NK-92 treated with Interleukin-12 subunit alpha and Interleukin-12 subunit beta, amount 100 ng/mL, for 24 hours (cell line): ENCODE results near the gene CKAP2L.

Source experiments
- DNase-seq: peaks from one replicate; lab custom pipeline; 2025; lab: John Stamatoyannopoulos, UW

CKAP2L gene

GRCh38 chr2:112764071-112765044, at the start of gene CKAP2L:
TSS of gene CKAP2L (minus strand) at chr2:112764609. CDS start at chr2:112764598, 11 bp downstream.
- peak; percentile 98 for DNase-seq

GRCh38 chr2:112813280-112813966, 49.0 kb upstream of the CKAP2L start:
- DNase-seq, result no peak

GRCh38 chr2:112812318-112813267, 48.2 kb upstream of the CKAP2L start:
- DNase-seq, result no peak

DNA sequence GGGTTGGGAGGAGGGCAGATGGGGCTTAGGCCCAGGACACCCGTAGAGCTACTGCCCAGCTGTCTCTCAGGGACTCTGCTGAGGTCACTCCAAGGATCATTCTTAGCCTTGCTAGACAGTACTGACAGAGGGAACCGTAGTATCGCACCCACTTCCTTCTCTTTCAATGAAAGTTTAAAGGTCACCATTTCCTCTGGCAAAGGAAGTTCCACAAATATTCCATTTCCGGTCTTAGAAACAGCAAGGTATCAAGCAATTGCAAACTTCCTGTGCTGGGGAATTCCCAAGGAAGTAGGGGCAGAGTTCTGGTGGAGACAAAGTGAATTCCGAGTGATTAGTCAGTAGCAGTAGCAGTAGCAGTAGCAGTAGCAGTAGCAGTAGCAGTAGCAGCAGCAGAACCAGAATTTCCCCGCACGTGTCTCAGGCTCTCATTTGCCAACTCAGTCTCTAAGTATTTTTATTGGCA, 47.5 kb upstream of the CKAP2L start:
- no peak for DNase-seq

DNA sequence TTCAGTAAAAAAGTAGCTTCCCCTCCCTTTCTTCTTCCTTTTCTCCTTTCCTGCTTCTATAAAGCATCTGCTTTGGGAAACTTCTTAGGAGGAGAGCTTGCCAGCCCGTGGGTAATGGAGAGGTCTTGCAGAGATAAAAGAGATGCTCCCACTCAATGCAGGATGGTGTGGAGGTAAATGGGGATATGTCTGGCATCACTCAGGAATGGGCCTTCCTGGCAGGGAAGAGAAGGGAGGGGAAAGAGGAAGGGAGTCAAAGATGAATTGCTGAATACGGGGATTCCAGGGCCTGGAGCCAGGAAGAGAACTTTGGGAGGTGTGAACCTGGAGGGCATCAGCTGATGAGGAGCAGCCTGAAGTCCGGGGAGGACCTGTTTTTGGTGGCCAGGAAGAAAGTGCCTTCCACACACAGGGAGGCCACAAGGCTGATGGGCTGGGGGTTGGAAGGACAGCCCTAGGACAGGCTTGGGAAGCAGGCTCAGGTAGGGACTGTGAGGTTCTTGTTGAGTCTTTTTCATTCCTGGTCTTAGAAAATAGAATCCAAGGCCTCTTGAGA, 46.9 kb upstream of the CKAP2L start:
- DNase-seq, result no peak

DNA sequence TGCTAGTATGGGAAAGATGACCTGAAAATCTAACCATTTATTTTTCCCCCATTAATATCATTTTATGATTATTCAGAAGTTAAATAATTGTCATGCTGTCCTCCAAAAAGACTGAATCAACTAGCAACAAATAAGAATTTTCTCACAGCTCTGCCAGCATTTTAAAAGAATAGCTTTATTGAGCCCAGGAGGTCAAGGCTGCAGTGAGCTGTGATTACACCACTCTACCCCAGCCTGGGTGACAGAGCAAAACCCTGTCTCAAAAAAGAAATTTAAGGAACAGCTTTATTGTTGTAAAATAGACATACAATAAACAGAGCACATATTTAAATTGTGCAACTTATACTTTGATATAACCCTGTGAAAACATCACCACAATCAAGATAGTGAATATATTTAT, 44.7 kb upstream of the CKAP2L start:
- DNase-seq, result no peak

- DNase-seq, result no peak
Observed at GRCh38 chr2:112807233-112807807, 42.9 kb upstream of the CKAP2L start.

- DNase-seq, result no peak
Observed at GRCh38 chr2:112805542-112805941, 41.1 kb upstream of the CKAP2L start.

- no peak for DNase-seq
Observed at GRCh38 chr2:112803691-112804521, 39.5 kb upstream of the CKAP2L start.

DNA sequence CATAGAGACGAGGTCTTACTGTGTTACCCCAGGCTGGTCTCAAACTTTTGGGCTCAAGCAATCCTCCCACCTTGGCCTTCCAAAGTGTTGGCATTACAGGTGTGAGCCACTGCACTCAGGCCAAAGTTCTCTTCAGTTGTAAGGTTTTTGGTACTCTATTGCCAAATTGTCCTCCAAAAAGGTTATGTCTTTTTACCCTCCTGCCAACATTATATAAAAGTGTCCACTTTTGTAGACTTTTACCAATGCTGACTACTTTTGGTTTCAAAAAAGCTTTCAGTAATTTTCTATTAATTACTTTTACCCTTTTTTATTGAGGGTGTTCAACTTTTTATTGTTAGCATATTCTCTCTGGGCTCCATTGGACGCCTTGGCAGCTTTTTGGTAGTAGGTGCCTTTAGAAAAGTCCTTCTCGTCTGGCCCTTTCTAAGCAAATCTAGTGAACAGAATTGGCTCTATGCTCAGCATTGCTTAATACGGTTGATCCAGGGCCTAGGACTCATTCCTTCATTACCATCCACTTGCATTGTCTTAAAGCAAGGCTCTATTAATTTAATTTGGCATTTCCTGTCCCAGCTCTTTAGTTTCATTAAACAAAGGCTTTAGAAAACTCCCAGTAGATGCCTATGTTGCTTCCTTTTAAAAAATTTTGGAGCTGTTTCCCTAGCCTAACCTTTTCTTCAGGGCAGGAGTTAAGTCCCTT, 36.6 kb upstream of the CKAP2L start:
- no peak for DNase-seq

DNA sequence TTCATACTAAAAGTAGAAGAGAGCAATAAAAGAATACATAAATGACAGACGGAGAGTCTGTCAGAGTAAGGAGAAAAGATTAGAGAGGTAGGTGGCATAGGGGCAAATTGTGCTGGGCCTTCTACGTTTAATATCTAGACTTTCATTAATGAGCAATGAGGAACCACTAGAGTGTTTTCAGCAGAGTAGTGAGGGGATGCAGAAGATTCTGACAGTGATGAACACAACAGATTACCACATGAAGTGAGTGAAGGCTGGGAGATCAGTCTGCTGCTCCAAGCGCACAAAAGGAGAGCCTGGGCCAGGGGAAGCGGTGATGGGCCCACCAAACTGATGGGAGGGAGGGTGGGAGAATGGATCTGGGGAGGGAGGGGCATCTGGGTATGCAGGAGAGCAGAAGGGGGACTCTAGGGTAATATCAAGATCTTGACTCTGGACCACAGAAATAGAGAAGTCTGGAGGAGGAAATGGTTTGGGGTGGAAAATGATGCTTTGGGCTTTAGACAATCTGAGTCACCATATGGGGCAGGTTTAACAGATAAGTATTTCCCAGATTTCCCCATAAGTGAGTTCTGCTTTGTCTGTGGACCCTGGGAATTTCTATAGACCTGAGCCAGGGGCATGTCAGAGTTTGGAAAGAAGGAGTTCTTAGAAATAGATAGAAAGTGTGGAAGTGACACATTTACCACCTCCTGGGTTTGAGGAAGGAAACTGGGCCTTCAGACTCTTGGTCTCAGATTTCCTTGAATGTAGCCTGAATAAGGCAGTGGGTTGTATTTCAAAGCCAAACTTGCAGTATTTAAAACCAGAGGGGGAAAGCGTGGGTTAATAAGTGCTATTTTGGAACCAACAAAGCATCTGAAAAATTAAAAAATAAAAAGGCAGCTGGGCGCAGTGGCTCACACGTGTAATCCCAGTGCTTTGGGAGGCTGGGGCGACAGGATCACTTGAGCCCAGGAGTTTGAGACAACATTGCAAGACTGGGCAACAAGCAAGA, 34.9 kb upstream of the CKAP2L start:
- DNase-seq, result no peak

DNA sequence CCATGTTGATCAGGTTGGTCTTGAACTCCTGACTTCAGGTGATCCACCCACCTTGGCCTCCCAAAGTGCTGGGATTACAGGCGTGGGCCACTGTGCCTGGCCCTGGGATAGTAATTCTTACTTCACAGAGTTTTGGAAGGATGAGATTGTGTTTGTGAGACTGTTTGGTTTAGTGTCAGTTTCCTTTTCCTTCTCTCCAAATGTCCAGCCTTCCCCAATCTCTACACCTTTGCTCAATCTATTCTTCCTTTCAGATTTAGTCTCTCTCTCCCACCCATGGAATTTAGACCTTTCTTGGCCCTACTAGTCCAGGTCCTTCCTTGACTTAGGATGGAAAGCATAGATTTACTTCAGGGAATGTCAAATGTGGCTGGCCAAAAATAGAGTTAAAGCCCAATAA, 32.1 kb upstream of the CKAP2L start:
- DNase-seq, result no peak

GRCh38 chr2:112795774-112796173, 31.4 kb upstream of the CKAP2L start:
- DNase-seq, result no peak

DNA sequence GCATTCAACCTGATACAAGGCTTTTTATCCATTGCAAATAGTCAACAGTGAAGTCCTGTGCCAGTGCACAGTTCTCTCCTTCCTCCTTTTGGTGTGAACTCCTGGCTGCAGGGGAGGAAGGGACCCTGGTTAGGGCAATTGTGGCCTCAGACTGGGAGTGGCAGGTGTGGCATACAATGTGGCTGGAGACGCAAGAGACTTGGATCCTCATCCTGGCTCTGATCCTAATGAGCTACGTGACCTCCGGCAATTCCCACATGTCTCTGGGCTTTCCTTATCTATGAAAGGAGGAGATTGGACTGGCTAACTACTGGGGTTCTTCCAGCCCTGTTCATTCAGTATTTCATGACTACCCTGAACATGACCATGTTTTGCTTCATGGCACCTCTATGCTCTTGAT, 30.4 kb upstream of the CKAP2L start:
- DNase-seq, result no peak

- DNase-seq, result peak; percentile 79
Observed at GRCh38 chr2:112794131-112794733, 29.8 kb upstream of the CKAP2L start.

GRCh38 chr2:112793449-112793978, 29.1 kb upstream of the CKAP2L start:
- DNase-seq, result no peak

GRCh38 chr2:112792419-112792818, 28.0 kb upstream of the CKAP2L start:
- DNase-seq, result no peak
